Nephron (organoid): Measurements from ENCODE around the gene KRABD2.

Experiments used
- H3K27ac Mint-ChIP-seq, 3 experiments: 2 replicates each; pipeline ENCODE4 v1.8.0; 2020; ENCODE audit warnings: mixed read lengths in 3 of 3, mild to moderate bottlenecking in 2 of 3, moderate library complexity in 1 of 3
- H3K27me3 Mint-ChIP-seq: 2 replicates; pipeline ENCODE4 v1.8.0; 2021; ENCODE audit warnings: low read depth, mild to moderate bottlenecking, moderate library complexity, mixed read lengths
- H3K36me3 Mint-ChIP-seq: 2 replicates; pipeline ENCODE4 v1.8.0; 2020; ENCODE audit warnings: low read depth, mixed read lengths
- H3K4me1 Mint-ChIP-seq: 2 replicates; pipeline ENCODE4 v1.8.0; 2020; ENCODE audit warnings: mixed read lengths
- H3K4me3 Mint-ChIP-seq, 3 experiments: 2 replicates each; pipeline ENCODE4 v1.8.0; 2020; ENCODE audit warnings: mild to moderate bottlenecking in 3 of 3, mixed read lengths in 3 of 3, moderate library complexity in 2 of 3
- H3K9me3 Mint-ChIP-seq: 2 replicates; pipeline ENCODE4 v1.8.0; 2020; ENCODE audit warnings: mixed read lengths
- TF ChIP-seq, protein P1 (sequence below), 3 experiments: fragments of 200-600 bp; sonication (generic); IDR thresholded peaks; one replicate each; pipeline ENCODE4 v1.5.0; 2021; ENCODE audit warnings: antibody characterized with exemption in 3 of 3; ENCODE audit not compliant: unreplicated experiment in 3 of 3

The KRABD2 gene

DNA sequence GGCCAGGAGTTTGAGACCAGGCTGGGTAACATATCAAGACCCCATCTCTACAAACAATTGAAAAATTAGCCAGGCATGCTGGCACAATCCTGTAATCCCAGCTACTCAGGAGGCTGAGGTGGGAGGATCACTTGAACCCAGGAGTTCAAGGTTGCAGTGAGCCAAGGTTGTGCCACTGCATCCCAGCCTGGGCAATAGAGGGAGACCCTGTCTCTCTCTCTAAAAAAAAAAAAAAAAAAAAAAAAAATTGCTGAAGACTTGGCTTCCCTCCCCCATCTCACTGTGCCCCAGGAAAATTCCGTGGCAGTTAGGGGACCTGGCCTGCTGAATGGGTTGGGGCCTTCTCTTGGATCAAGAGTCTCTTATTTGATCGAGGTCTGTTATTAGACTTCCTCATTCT lies 37.0 kb downstream of the KRABD2 start, which contains the start of gene ODF4:
Gene ODF4 (plus strand): TSS at position 301 of the 400 bp plus-strand sequence. CDS start 212 bp downstream, outside the sequence.
- H3K27ac Mint-ChIP-seq, result no peak within 1 kb of the TSS
- TF ChIP-seq, protein P1, sequence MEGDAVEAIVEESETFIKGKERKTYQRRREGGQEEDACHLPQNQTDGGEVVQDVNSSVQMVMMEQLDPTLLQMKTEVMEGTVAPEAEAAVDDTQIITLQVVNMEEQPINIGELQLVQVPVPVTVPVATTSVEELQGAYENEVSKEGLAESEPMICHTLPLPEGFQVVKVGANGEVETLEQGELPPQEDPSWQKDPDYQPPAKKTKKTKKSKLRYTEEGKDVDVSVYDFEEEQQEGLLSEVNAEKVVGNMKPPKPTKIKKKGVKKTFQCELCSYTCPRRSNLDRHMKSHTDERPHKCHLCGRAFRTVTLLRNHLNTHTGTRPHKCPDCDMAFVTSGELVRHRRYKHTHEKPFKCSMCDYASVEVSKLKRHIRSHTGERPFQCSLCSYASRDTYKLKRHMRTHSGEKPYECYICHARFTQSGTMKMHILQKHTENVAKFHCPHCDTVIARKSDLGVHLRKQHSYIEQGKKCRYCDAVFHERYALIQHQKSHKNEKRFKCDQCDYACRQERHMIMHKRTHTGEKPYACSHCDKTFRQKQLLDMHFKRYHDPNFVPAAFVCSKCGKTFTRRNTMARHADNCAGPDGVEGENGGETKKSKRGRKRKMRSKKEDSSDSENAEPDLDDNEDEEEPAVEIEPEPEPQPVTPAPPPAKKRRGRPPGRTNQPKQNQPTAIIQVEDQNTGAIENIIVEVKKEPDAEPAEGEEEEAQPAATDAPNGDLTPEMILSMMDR (IDR thresholded peaks at IDR 0.05; ENCODE audit: unreplicated experiment in 3 of 3), result no peak
- H3K9me3 Mint-ChIP-seq, result no peaks in the 10 kb centered on the region
- peaks cover 6% of the 10 kb centered on the region for H3K4me1 Mint-ChIP-seq
- no peaks in the 10 kb centered on the region for H3K36me3 Mint-ChIP-seq
- no peak within 1 kb of the TSS for H3K4me3 Mint-ChIP-seq
- peaks cover 4% of the 10 kb centered on the region for H3K27me3 Mint-ChIP-seq

DNA sequence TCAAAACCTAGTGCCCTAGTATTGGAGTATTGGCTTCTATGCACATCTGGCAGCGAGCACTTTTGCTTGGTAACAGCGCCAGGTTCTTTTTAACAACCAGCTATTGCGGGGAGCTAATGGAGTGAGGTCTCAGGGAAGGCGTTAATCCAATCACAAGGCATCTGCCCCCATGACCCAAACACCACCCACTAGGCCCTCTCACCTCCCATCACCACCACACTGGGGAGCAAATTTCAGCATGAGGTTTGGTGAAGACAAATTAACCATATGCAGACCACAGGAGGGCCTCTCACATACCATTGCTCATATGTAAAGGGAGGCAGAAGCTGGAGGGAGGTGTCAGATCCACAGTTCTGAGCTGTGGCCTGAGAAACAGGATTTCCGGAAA lies 37.8 kb downstream of the KRABD2 start:
- TF ChIP-seq, protein P1 (IDR thresholded peaks at IDR 0.05; ENCODE audit: unreplicated experiment in 3 of 3), result no peak
- peak overlapping the region in 1 of 3 experiments; percentile 10 for H3K27ac Mint-ChIP-seq
- H3K9me3 Mint-ChIP-seq, result no peaks in the 10 kb centered on the region
- peaks cover 6% of the 10 kb centered on the region for H3K4me1 Mint-ChIP-seq
- H3K4me3 Mint-ChIP-seq, result no peak overlapping the region
- peaks cover 4% of the 10 kb centered on the region for H3K27me3 Mint-ChIP-seq
- no peaks in the 10 kb centered on the region for H3K36me3 Mint-ChIP-seq

DNA sequence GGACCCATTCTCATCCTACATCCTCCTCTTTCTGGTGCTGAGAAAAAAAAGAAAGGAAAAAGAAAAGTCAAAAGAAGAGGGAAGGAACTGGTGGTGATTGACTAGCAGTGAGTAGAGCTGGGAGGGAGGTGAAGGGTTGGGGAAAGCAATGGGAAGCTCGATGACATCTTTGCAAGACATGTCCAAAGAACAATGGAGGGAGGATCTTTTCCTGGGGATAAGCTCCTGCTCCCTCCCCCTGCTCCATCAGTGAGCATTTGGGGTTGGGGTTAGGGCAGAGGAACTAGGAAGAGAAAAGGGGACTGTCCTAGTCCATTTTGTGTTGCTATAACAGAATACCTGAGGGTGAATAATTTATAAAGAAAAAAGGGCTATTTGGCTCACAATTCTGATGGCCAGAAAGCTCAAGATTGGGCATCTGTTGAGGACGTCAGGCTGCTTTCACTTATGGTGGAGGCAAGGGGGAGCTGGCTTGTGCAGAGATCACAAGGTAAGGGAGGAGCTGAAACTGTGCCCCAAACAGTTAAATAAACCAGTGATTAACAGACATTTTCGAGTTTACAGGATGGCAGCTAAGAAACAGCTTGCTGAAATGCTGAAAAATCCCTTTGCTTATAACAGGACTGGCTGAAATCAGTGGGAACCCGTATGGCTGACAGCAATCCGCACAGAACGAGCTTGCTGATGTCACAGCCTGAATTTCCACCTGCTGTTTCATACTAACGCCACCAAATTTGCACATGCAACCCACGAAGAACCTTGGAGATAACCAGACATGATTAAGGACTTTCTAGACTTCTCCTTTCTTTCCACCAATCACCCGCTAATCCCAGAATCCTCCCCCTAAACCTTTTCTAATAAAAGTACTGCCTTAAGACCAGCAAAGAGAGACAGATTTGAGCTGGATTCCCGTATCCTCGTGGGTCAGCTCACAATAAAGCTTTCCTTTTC lies 38.4 kb downstream of the KRABD2 start:
- H3K4me3 Mint-ChIP-seq, result no peak overlapping the region
- peaks cover 4% of the 10 kb centered on the region for H3K27me3 Mint-ChIP-seq
- H3K9me3 Mint-ChIP-seq, result no peaks in the 10 kb centered on the region
- no peaks in the 10 kb centered on the region for H3K36me3 Mint-ChIP-seq
- peaks cover 6% of the 10 kb centered on the region for H3K4me1 Mint-ChIP-seq
- peak overlapping the region in 1 of 3 experiments; percentile 10 for H3K27ac Mint-ChIP-seq
- TF ChIP-seq, protein P1 (IDR thresholded peaks at IDR 0.05; ENCODE audit: unreplicated experiment in 3 of 3), result no peak

- Mint-ChIP-seq H3K36me3 (no peaks in the 10 kb centered on the region), H3K9me3 (no peaks in the 10 kb centered on the region), H3K27ac (no peak overlapping the region), H3K4me1 (peaks cover 1% of the 10 kb centered on the region), H3K27me3 (no peaks in the 10 kb centered on the region), H3K4me3 (no peak overlapping the region)
- TF ChIP-seq, protein P1 (IDR thresholded peaks at IDR 0.05; ENCODE audit: unreplicated experiment in 3 of 3), result no peak
Observed at GRCh38 chr17:8333281-8333680, 43.2 kb downstream of the KRABD2 start.

DNA sequence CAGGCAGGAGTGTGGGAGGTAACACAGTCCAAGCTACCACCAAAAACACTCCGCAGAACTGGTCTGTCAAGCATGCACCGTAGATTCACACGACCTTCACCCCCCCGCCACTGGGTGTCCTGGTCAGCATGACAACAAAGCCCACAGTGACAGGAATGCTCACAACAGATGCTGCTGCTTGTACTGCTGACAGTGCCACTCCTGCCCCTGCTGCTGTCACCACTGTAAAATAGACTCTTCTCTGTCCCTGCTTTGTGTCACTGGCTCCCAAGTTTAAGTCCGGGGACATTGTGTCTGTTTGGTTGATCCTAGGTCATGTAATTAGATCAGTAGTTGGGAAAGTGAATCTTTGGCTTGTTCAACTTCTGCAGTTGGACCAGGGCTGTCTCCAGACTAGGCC lies 43.8 kb downstream of the KRABD2 start:
- H3K9me3 Mint-ChIP-seq, result no peaks in the 10 kb centered on the region
- H3K4me1 Mint-ChIP-seq, result no peaks in the 10 kb centered on the region
- TF ChIP-seq, protein P1 (IDR thresholded peaks at IDR 0.05; ENCODE audit: unreplicated experiment in 3 of 3), result no peak
- H3K27me3 Mint-ChIP-seq, result peaks cover 3% of the 10 kb centered on the region
- H3K4me3 Mint-ChIP-seq, result no peak overlapping the region
- H3K27ac Mint-ChIP-seq, result no peak overlapping the region
- H3K36me3 Mint-ChIP-seq, result no peaks in the 10 kb centered on the region
